GM21529 (cell line): Measurements from ENCODE around the gene KRTAP26-1.

Source experiments
- ATAC-seq: cut with Tn5 transposase; IDR thresholded peaks from one replicate; pipeline ENCODE4 v1.9.1; 2021; ENCODE audit not compliant: unreplicated experiment

The KRTAP26-1 gene

GRCh38 chr21:30271611-30272010, 48.5 kb downstream of the KRTAP26-1 start:
- no peak for ATAC-seq

GRCh38 chr21:30271156-30271555, 49.0 kb downstream of the KRTAP26-1 start:
- no peak for ATAC-seq

GRCh38 chr21:30269803-30270530, 50.1 kb downstream of the KRTAP26-1 start:
- no peak for ATAC-seq
